GM20431 (cell line): ENCODE results near the gene LDB2.

Experiments
- in situ Hi-C: fragments of 300-500 bp; cut with MseI, MboI; formaldehyde crosslinking; loops from one replicate; pipeline ENCODE4 v1.15.0; 2020; ENCODE audit warnings: low sequenced_read_pairs; ENCODE audit not compliant: unreplicated experiment

The LDB2 gene

GRCh38 chr4:16812041-16812440 lies 86.4 kb downstream of the LDB2 start:
- in situ Hi-C loops: no loop called here

- in situ Hi-C loops: no loop called here
Observed at GRCh38 chr4:16809943-16810342, 88.5 kb downstream of the LDB2 start.

- in situ Hi-C loops: no loop called here
Observed at GRCh38 chr4:16809064-16809463, 89.4 kb downstream of the LDB2 start.

GRCh38 chr4:16807355-16807754 lies 91.1 kb downstream of the LDB2 start:
- in situ Hi-C loops: no loop called here

DNA sequence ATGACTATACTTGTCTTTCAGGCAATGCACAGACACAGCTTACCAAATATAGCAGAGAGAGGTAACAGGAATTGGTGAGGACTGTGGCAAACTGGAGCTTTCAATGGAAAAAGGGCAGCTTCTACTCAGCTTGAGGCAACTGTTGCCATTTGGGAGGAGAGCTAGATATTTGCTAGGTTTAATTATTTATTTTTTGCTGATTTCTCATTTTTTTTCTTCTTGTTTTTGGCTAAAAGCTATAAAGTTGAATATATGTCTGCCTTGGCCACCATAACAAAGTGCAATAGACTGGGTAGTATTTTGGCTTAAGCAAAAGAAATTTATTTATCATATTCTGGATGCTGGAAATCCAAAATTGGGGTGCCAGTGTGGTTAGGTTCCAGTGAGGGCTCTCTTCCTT lies 93.9 kb downstream of the LDB2 start:
- in situ Hi-C loops: no loop called here

GRCh38 chr4:16802044-16802443 lies 96.4 kb downstream of the LDB2 start:
- in situ Hi-C loops: no loop called here

GRCh38 chr4:16801356-16801755 lies 97.1 kb downstream of the LDB2 start:
- in situ Hi-C loops: no loop called here

- in situ Hi-C loops: no loop called here
Observed at GRCh38 chr4:16794816-16795445, 103.5 kb downstream of the LDB2 start.

- in situ Hi-C loops: no loop called here
Observed at GRCh38 chr4:16791460-16791859, 107.0 kb downstream of the LDB2 start.

DNA sequence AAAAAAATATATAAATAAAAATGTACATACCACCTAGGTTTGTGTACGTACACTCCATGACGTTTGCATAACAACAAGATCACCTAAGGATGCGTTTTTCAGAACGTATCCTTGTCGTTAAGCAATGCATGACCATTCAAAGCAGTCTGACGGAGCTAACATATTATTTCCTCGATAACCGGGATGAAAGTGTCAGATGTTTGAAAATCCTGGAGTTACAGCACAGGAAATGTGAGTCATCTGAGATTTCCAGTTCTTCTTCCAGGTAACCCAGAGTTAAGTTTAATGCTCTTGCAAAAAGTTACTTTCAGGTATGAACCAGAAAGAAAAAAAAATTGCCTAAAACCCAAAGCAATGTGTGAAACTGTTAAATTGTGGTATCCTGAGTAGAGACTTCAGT lies 107.9 kb downstream of the LDB2 start:
- in situ Hi-C loops: no loop called here

- in situ Hi-C loops: no loop called here
Observed at GRCh38 chr4:16788868-16789267, 109.6 kb downstream of the LDB2 start.

GRCh38 chr4:16785793-16786527 lies 112.5 kb downstream of the LDB2 start:
- in situ Hi-C loops: no loop called here

DNA sequence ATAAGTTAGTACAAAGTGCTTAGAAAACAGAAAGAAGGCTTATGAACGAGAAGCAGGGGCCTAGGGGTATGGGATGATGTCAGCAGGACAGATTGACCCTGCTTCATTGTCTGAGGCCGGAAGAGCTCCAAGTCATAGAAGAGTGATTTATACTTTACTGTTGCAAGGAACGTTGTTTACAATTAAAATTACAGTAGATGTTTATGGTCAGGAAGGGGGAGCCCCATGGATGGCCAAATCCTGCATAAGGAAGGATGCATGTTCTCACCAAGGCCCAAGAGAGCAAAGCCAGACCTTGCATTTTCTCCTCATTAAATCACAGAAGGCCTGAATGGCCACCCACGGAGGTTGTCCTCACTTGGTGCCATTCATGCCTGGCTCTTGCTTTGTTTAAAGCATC lies 115.3 kb downstream of the LDB2 start:
- in situ Hi-C loops: no loop called here

DNA sequence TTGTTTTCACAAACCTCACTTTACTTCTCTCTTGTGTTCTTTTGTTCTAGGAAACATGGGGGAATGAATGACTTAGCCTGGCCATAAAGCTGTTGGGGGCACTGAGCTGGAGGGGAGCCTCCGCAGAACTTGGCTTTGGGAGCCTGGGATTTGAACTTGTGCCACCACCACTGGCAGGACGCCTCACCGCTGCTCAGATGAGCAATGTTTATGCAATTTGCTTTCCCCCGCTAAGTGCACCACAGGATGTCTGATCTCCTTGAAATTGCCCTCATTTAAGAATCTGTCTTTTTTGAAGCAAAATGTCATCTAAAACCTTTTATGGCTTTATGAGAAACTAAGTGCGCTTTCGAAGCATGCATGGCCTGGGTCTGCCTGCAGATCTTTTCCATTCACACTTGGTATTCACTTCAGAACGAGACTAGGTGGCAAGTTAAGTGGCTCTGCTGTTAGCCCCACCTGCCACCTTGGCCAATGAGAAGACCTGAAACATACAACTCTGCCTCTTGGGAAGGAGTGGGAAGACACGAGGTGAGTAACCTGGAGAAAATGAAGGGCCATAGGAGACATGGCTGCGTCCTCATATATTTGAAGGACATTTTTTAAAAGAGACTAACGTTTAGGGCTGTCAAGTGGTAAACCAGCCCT lies 119.3 kb downstream of the LDB2 start:
- in situ Hi-C loops: no loop called here

GRCh38 chr4:16777726-16778125 lies 120.7 kb downstream of the LDB2 start:
- in situ Hi-C loops: no loop called here

DNA sequence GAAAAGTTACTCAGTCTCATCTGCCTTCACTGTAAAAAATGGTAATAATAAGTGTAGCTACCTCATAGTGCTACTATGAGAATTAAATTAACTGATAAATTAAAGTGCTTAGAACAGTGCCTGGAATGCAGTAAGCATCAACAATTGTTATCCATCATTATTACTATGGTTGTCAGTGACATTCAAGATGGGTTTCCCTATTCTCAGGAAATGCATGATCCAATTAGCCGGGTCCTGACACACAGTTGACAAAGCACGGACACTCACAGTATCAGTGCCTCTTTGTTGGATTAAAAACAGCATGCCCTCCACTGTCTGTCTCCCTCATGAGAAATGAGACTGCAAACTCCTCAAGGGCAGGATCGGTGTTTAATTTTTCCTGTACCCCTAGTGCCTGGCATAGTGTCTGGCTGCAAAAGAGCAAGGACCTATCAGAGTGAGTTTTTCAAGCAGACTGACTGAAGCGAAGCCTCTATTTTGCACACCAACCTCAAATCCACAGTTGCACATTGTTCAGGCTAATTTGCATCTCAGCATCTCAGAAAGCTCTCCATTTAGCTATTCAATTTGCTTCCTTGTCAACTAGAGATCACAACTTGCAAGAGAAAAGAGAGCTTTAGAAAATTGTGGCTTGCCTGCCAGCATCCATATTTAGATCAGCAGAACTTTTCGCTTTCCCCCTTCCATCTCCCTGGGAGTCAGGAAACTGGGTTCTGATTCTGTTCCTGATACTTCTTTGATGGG lies 122.9 kb downstream of the LDB2 start:
- in situ Hi-C loops: no loop called here

- in situ Hi-C loops: no loop called here
Observed at GRCh38 chr4:16772366-16772850, 126.0 kb downstream of the LDB2 start.

DNA sequence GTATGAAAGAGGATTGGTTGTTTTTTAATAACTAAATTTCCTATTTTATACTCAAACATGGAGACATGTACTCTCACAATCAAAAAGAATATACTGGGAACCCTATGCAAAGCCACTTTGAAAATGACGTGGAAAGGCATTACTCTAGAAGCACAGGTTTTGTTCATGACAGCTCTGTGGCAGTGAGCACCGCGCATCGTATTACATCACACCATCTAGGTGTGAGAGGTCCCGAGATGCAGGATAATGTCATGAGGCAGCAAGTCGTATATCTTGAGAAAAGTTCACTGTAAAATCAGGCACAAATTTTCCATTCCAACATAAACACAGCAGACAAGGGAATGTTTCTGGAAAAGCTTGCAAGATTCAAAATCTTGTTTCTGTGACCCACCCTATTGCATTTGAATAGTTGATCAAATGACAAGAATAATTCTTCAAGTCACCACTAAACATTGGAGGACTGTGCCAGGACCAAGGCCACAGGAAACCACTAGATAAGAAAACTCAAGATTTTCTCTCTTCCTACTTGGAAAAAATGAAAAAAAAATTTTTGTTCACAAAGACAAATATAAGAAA lies 127.6 kb downstream of the LDB2 start:
- in situ Hi-C loops: no loop called here

DNA sequence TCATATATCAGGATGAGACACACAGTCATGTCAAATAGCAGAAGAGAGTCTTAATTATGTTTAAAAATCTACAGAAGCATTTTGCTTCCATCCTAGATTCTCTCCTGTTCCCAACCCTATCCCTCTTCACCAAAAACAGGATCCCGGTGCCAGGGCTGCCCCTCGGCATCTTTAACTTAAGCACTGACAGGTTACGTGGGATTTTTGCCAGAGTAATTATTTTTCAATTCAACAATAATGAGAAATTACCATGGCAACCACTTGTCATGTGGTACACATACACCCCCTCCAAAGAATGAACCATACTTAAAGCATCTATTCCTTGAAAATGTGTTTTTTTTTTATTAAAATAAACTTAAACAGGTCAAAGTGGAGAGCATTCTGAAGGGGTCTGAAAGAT lies 130.6 kb downstream of the LDB2 start:
- in situ Hi-C loops: no loop called here

- in situ Hi-C loops: no loop called here
Observed at GRCh38 chr4:16767251-16767650, 131.2 kb downstream of the LDB2 start.
